ENCODE data around the gene XPR1. TPM values are rescaled to one million over a fixed set of nuclear protein-coding genes. Genes with fewer than 3 reads are reported as not detected.

The XPR1 gene
- total and polyA plus RNA-seq, 2 of the 8 experiments (the other 6 are each of a cell fraction or from before 2014, with no cell fraction given) = 28.6 to 43.9 TPM

DNA sequence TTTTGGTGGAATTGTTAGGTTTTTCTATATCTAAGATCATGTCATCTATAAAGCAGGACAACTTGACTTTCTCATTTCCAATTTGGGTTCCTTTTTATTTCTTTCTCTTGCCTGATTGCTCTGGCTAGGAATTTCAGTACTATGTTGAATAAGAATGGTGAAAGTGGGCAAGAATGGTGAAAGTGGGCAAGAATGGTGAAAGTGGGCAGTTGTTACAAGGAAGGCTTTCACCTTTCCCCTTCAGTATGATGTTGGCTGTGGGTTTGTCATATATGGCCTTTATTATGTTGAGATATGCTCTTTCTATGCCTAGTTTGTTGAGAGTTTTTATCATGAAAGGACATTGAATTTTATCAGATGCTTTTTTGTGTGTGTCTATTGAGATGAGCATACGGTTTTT is 64.5 kb downstream of the XPR1 start (continued):
- TF ChIP-seq TBP (IDR thresholded peaks at IDR 0.05; ENCODE audit: low read depth, low read length) = no peak
- TF ChIP-seq ATF2 (IDR thresholded peaks at IDR 0.05; ENCODE audit: low read length) = no peak
- no peak for TF ChIP-seq PHF8 (conservative IDR thresholded peaks at IDR 0.05; ENCODE audit: low read depth, low read length)

Data from H1 (cell line).